ENCODE data around the gene GJA10. TPM values are rescaled to one million over a fixed set of nuclear protein-coding genes. Genes with fewer than 3 reads are reported as not detected.

The GJA10 gene
- polyA plus RNA-seq, 3 donors = not detected

GRCh38 chr6:89941031-89941762 lies 46.9 kb downstream of the GJA10 start:
- DNase-seq (ENCODE audit: extremely low read depth in 1 of 11, low read depth in 9 of 11, low spot score in 4 of 11) = no peak

- DNase-seq (ENCODE audit: extremely low read depth in 1 of 11, low read depth in 9 of 11, low spot score in 4 of 11) = peak in 3 of 11 donors; percentile 17 to 33 (median 29)
Measured at GRCh38 chr6:89941763-89942497, 47.7 kb downstream of the GJA10 start.

- no peak for DNase-seq (ENCODE audit: extremely low read depth in 1 of 11, low read depth in 9 of 11, low spot score in 4 of 11)
Measured at GRCh38 chr6:89942601-89943000, 48.3 kb downstream of the GJA10 start.

- DNase-seq (ENCODE audit: extremely low read depth in 1 of 11, low read depth in 9 of 11, low spot score in 4 of 11) = no peak
Measured at GRCh38 chr6:89944181-89944755, 50.0 kb downstream of the GJA10 start.

GRCh38 chr6:89944826-89945407 lies 50.6 kb downstream of the GJA10 start:
- DNase-seq (ENCODE audit: extremely low read depth in 1 of 11, low read depth in 9 of 11, low spot score in 4 of 11) = no peak

Other genes with a start within 250 kb of the GJA10 start
- gene MDN1, start 74.7 kb upstream of the GJA10 start, polyA plus RNA-seq (ENCODE audit: insufficient read length in 3 of 3) = 10 to 100 TPM; 39.1 to 48.6 (median 47.6) TPM
- 10 to 100 TPM; 22.1 to 26.6 (median 23.3) TPM for gene CASP8AP2, start 64.6 kb upstream of the GJA10 start, polyA plus RNA-seq (ENCODE audit: insufficient read length in 3 of 3)